Cardiac fibroblast (primary cell): Measurements from ENCODE around the gene PDCD5.

Experiments used
- DNase-seq, 2 donors: peaks; one replicate each; pipeline versions ENCODE4 v3.0.0 to v3.0.0-alpha.2; 2010; ENCODE audit warnings: low read depth in 2 of 2
- H3K4me3 ChIP-seq, 2 donors: replicated peaks in 1 of 2; 1 replicate in 1 of 2; 2 replicates in 1 of 2; pipeline ENCODE4 v1.5.1; 2011; ENCODE audit warnings: low read depth in 2 of 2, low read length in 2 of 2, mild to moderate bottlenecking in 2 of 2, moderate library complexity in 1 of 2
- TF ChIP-seq, protein P1 (sequence below): IDR thresholded peaks from one replicate; pipeline ENCODE4 v1.5.1; 2011; ENCODE audit warnings: low read depth, mild to moderate bottlenecking, low read length, inconsistent platforms

PDCD5 gene

DNA sequence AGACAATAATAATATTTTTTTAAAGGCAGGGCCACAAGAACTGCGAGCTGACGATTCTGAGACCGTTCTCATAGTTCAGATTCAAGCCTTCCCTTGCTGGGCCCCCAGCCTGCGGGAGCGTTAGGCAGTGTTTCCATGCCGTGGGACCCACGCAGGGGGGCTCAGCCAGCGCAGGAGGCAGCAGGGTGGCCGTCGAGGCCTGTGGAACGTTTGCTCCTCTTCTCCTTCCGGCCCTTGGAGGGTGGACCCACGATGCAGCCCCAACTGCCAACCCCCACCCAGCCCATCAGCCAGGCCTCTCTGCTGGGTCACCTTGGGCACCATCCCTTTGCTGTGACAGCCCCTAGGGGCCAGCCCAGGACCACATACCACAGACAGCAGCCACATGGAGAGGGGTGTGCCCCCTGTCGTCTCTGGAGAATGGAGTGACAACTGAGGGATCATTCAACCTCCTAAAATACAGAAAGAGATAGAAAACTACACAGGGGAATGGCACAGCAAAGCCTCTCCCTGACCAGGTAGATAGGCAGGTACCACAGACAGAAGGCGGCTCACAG lies 46.8 kb downstream of the PDCD5 start:
- no peak overlapping the region for H3K4me3 ChIP-seq
- no peak for DNase-seq
- TF ChIP-seq, protein P1, sequence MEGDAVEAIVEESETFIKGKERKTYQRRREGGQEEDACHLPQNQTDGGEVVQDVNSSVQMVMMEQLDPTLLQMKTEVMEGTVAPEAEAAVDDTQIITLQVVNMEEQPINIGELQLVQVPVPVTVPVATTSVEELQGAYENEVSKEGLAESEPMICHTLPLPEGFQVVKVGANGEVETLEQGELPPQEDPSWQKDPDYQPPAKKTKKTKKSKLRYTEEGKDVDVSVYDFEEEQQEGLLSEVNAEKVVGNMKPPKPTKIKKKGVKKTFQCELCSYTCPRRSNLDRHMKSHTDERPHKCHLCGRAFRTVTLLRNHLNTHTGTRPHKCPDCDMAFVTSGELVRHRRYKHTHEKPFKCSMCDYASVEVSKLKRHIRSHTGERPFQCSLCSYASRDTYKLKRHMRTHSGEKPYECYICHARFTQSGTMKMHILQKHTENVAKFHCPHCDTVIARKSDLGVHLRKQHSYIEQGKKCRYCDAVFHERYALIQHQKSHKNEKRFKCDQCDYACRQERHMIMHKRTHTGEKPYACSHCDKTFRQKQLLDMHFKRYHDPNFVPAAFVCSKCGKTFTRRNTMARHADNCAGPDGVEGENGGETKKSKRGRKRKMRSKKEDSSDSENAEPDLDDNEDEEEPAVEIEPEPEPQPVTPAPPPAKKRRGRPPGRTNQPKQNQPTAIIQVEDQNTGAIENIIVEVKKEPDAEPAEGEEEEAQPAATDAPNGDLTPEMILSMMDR, result no peak

DNA sequence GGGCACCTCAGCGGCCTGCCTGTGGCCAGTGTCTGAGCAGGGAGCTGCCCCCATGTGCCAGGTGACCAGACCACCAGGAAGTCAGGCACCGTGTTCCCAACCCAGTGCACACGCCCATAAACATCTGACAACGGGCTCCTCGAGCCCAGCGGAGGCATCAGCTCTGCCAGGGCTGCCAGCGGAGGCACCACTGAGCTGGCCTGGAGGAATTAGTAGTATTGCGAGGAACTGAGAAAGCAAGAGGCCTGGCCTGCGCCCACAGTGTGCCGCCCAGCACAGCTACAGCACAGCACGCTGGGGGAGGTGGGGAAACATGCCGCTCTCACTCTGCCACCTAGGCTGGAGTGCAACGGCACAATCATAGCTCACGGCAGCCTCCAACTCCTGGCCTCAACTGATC lies 49.3 kb downstream of the PDCD5 start:
- no peak for DNase-seq
- H3K4me3 ChIP-seq, result no peak overlapping the region
- TF ChIP-seq, protein P1, result no peak

DNA sequence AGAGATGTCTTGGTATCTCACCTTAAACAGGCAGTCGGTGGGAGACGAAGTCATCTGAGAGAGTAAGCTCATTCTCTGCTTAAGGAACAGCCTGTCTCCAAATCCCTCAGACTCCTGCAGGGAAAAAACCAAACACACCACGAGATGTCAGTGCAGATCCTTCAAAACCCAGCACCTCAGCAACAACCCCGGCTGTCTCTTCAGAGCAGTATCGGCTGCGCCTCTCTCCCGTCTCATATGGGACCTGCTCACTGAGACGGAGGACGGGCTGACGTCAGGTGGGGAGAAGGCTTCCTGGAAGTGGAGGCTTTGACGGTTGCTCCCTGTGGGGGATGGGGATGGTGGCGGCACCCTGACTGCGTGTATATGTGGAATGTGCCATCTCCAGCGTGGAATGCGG lies 50.4 kb downstream of the PDCD5 start:
- no peak overlapping the region for H3K4me3 ChIP-seq
- no peak for DNase-seq
- TF ChIP-seq, protein P1, result no peak
